Femur (tissue), 1 donor: ENCODE measurements around the gene CYTH3.

Source experiments
- DNase-seq: peaks from one replicate; pipeline ENCODE4 v3.0.0-alpha.2; 2017

Gene CYTH3

DNA sequence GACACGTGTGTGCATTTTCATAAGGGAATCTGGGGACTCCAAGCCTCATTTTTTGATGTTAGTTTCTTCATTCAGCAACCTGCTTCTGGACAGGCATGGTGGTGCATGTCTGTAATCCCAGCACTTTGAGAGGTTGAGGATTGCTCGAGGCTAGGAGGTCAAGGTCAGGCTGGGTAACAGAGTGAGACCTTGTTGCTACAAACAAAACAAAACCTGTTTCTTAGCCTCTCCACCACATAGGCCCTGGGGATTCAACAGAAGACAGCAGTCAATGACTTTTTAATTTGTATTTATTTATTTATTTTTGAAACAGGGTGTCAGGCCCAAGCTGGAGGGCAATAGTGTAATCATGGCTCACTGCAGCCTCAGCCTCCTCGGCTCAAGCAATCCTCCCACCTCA lies 6.9 kb upstream of the CYTH3 start:
- no peak for DNase-seq

DNA sequence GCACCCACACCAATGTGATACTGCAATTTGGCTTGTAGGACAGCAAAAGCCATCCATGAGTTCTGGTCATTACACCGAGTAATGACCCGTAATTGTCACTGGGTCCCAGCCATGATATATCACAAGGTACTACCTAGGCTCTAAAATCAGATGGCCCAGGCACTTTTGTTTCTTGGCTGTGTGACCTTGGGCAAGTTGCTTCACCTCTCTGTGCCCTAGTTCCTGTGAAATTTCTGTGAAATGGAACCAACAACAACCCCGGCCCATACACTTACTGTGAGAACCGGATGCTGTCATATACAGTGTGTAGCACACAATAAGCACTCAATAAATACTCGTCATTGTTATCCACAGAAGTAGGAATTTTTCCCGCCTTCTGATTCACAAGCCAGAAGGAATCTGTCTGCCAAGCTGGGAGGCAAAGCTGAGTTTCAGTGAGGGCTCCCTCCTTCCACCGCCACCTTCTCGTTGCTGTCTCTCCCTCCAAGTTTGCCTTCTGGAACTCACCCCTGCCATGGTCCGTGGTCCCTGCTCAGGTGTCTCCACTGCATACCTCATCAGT lies 6.4 kb upstream of the CYTH3 start:
- DNase-seq, result no peak

DNA sequence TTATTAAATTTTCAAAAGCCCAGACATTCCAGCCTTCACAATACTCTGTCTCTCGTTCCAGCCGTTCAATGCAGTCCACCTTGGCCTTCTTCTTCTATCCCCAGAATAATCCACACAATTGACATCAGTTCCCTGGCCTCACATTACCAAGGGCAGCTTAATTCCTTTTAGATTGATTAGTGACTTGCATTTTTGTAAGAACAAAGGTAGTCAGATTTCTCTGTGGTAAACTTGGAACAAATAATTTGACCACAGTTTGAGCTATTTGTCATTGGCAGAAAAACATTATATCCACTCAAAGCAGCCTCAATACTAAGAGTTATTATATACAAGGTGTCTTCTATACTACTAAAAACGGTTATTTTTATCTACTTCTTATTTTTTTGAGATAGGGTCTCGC lies 5.1 kb upstream of the CYTH3 start:
- no peak for DNase-seq

DNA sequence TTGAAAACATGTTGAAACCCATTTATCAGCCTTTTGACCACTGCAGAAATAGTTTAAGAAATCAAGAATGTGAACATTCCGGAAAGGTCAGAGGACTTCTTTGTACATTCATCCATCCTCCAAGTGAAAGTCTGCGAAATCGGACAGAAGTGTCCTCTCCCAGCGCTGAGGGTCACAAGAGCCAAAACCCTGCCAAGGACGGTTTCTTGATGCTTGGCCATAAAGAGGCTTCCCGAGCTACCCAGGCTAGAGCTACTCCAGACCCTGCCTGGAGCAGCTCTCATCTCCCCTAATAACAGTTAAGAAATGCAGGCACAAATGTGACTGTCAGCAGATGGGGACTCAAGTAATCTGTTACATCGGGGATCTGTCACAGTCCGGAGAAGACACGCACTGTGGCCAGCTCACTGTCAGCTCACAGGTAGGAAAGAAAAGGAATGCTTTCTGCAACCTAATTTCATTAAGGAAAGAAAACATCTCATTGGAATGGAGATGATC lies 4.5 kb upstream of the CYTH3 start:
- DNase-seq, result no peak

DNA sequence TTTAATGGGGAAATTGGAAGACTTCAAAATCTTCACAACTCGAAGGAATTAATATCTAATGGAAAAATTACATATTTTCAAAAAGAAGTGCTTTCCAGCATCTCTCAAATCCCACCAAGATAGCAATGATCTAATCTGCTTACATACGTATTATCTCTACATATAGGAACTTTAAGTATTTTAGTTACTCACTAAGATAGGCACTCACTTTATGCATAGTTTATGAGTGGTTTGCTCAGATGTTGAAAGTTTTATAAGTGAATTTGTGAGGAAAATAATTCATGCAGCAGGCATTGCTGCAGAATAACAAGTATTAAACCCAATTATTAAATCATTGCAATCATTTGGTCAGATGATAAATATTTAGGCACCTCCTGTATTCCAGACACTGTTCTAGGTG lies 2.3 kb upstream of the CYTH3 start:
- DNase-seq, result no peak

DNA sequence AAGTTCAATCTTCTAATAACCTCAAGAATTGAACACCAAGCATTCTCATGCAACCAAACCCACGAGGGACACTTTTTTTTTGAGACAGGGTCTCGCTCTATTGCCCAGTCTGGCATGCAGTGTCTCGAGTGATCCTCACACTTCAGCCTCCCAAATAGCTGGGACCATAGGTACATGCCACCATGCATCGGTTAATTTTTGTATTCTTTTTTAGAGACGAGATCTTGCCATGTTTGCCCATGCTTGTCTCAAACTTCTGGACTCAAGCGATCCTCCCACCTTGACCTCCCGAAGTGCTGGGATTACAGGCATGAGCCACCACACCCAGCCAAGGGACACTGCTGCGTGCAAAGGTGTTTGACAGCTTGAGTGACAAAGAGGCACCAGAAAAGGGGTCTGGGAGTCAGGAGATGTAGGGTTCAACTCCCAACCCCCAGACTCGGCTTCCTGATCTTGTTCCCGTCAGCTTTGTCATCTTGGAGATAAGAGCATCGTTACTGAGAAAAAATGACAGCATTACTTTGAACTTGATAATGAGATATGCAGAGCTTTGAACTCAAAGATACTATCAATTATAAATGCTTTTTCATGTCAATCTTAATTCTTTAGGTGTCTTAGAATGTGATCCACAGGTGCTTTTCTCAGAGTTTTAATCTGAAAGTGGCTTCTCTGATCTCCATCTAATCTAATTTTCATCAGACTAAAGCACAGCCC lies 1.6 kb upstream of the CYTH3 start:
- no peak for DNase-seq

DNA sequence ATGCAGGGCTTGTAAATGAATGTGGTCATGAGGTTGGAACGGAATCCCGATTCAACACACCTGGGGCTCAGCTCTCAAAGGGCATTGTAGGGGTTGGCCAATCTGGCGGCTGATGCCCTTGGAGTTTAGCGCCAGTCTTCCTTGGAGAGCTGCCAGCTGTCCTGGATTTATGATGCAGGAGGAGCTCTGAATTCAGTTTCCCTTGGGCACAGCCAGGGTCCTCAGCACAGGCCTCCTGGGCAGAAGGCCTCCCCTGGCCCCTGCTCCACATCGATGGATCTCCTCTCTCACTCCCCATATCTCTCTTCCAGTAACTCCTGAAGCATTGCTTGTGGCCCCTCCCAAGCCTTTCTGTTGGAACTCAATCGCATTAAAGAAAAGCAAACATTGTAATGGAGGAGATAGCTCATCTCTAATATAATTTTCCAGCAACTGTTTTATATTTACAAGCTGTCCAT lies 985 bp upstream of the CYTH3 start:
- DNase-seq, result no peak

DNA sequence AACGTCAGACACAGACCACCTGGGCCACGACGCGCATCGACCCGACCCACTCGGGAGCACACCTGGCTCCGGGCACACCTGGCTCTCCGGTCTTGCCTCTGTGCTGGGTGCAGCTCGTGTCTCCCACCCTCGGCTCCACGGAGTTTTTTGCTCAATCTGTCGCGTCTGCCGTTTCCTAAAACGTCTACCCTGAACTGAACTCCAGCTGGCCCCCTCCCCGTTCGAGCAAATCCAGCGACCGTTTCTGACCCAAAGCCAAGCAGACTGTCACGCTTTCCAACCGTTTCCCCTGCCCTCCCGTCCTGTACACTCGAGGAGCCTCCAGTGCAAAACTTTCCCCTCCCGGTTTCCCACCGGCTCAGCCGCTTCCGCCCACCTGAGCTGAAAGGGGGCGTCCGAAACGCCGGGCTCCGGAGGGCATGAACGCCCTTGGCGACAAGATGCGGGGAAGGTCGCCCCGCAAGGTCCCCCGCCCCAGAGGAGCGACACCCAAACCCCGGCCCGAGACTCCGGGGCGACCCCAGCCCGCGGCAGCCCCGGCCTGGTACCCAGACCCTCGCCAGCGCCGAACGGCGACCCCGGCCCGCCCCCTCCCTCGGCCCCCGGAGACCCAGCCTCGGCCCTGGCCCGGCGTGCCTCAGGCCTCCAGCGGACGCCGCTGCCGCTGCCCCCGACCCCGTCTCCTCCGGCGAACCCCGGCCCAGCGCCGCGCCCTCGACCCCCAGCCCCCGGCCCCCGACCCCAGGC lies 557 bp downstream of the CYTH3 start:
- peak; percentile 69 for DNase-seq

DNA sequence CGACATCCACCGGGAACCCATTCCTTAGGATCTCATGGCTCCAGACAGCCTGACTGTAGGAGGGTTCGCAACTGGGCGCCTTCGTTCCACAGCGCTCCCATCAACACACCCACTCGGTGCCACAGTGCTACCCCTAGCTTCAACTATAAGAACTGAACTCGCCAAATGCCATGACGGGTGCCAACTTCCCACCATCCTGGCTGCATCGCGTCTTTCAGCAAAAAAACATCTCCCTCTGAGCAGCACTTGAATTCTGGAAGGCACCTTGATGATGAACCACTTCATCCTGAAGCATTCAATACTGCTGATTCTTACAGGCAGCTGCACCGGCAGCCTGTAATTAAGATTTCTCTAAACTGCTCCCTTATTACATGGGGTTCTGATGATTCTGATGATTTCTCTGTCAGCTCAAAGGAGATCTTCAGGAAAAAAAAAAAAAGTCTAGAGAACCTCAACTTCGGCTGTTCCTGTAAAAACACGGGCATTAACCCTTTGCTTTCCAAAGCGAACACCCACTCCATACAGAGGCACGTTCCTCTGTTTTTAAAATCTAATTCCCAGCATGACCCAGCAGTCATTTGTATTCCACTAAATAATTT lies 1.3 kb downstream of the CYTH3 start:
- DNase-seq, result peak; percentile 74

DNA sequence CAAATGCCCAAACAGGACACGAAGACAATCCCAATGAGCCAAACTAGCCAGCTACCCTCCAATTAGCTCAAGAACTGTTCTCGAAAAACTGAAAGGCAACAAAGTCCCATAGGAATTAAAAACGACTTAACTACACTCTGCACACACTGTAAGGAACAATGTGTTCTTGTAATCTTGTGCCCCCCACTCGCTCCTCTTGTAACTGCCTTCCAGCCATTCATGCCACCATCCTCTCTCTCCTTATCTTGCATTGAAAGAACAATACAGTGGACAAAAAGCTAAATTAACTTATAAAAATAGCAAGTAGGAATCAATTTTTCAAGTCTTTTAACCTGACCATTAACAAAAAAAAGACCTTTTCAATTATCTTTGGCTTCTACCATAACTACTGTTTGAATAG lies 2.9 kb downstream of the CYTH3 start:
- no peak for DNase-seq

DNA sequence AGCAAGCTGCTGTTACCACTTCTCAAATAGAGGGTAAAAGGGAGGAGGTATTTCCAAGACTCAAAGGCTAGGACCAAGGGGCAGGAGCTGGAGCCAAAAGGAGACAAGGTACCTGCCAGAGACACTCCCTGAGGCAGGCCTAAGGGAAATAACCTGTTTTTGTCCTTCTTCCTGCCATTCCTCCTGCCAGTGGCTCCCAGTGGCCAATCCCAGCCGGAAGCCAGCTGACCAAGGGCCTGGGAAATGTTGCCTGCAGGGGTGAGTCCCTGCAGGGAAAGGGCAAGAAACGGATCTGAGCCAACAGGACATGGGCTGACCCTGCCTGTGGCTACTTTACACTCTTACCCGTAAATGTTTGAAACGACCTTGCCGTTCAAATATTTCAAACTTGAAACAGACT lies 3.5 kb downstream of the CYTH3 start:
- no peak for DNase-seq

DNA sequence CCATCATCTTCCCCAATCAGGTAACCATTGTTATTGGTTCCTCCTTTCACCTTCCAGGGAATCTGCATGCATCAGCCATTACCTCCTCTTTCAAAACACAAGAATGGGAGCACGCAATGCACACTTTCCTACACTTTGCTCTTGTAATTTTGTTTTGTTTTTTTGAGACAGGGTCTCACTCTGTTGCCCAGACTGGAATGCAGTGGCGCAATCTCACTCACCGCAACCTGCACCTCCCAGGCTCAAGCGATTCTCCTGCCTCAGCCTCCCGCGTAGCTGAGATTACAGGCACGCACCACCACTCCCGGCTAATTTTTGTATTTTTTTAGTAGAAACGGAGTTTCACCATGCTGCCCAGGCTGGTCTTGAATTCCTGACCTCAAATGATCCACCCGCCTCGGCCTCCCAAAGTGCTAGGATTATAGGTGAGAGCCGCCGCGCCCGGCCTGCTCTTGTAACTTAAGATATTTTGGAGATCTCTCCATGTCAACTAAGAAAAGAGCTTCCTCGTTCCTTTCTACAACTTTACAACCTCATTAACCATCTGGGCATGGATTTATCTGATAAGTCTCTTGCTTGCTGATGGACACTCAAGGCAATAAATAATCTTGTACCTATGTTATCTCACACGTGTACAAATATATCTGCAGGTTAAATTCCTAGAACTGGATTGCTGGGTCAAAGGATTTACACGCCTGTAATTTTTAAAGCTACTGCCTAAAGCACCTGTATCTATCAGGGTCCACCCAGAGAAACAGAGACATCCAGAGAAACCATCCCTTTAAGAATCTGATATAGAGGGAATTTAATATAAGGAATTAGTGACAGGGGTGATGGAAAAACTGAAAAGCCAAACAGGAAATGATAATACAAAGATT lies 4.2 kb downstream of the CYTH3 start:
- DNase-seq, result no peak

DNA sequence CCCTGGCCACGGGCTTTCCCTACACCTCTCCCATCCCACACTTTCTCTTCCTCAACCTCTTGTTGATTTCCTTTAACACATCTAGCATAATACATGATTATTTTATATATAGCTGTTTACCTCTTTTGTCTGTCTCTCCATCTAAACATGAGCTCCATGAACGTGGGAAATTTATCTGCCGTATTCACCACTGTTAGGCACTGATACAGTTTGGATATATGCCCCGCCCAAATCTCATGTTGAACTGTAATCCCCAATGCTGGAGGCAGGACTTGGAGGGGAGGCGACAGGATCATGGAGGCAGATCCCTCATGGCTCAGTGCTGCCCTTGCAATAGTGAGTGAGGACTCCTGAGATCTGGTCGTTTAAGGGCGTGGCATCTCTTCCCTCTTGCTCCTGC lies 5.7 kb downstream of the CYTH3 start:
- no peak for DNase-seq

DNA sequence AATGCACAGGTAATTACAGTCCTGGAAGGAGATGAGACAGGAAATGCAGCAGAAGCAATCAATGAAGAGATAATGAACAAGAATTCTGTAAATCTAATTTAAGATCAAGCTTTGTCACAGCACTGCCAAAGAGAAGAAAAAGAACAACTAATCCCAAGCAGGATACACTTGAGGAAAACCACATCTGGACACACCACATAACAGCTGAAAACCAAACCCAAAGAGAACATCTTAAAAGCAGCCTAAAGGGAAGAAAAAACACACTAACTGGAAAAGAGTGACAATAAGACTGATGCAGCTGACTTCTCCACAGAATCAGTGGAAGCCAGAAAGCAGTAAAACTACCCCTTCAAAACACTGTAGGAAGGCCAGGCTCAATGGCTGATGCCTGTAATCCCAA lies 10.2 kb downstream of the CYTH3 start:
- no peak for DNase-seq

DNA sequence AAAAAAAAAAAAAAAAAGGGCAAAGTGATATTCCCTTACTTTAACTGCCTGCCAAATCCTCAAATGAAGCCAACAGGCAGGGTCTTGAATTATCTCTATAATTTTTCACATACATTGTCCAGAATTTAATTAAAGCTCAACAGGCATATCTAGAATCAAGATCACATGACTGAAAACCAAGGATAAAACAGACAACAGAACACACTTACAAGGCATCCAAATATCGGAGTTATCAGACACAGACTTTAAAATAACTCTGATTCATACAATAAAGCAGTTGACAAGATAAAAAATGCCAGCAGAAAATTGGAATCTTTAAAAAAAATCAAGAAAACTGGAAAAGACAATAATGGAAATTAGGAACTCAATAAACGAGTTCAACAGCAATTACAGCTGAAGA lies 10.7 kb downstream of the CYTH3 start:
- DNase-seq, result no peak

DNA sequence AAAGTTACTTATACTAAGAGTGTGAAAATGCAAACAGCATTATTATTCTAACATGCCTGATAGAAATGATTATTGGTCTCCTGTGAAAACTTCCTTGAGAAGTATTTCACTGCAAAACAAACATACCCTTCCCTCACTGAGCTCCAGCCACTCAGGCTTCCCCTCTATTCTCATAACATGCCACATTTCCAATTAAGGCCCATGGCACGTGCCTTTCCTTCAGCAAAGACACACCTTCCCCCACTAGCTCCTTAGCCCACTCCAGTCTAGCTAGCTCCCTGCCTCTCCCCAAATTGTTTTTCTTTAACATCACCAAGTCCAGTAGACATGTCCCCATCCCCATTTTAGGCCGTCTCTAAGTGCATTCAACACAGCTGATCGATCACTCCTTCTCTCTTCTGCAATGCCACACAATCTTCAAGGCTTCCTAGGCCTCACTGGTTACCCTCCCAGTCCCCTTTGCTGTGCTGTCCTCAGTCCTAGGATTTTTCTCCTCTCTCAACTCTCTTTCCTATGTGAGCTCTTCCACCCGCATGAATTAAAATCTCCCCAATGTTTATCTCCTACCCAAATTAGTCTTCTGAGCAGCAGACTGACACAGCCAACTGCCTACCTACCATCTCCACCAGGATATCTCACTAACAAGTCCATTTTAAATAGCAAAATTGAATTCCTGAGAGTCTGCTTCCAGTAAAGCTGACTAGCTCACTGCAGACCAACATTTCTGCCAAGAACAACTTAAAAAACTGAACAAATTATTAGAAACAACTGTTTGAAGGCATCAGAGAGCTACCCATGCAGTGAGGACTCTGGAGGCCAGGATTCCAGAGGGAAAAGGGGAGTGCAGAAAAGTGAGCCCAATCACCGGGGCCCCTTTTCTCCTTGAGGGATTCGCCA lies 11.9 kb downstream of the CYTH3 start:
- peak; percentile 47 for DNase-seq

DNA sequence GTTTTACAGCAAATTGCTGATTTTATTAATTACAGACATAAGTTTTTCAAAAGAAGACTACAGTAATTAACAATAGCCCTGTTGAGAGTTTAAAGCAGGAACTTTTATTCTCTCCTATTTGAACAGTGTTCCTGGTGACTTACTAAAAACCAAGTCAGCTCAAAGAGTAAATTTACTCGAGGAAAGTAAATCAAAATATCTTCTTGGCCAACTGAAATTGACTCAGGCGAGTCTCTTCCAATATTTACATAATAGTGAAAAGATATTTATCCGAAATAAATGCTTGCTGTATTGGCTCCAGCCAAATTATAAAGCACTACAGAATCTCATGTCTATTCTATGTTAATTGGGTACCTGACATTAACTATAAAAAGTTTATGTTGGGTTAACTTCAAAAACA lies 13.2 kb downstream of the CYTH3 start:
- no peak for DNase-seq

DNA sequence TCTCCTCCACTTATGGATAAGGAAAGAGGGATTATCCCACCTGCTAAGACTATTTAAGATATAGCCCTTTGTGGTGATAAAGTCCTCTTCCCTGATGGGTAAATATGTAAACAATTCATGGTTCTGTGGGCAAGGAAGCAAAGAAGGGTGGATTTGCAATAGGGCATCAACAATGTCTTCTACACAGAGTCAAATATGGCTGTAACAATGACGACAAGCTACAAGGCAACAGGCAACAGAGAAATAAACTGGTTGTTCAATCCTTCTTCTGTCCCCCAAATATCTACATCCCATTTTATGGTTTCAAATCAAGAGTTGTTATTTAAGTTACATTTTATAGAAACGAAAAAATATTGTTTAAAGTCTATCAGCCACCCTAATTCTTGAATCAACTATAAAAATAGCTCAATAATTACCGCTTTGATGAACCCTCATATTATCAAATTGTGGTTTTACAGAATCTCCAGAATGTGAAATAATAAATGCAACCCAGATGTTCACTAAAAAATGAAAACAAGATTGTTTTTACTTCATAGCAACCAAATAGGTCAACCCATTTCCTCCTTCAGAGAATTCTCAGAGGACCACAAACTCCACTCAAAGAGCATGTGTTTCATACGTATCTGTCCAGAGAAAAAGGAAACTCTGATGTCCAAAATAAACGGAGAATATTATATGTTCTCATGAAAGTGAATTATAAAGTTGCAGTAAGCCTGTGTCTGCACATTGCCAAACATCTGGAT lies 13.8 kb downstream of the CYTH3 start:
- DNase-seq, result no peak

DNA sequence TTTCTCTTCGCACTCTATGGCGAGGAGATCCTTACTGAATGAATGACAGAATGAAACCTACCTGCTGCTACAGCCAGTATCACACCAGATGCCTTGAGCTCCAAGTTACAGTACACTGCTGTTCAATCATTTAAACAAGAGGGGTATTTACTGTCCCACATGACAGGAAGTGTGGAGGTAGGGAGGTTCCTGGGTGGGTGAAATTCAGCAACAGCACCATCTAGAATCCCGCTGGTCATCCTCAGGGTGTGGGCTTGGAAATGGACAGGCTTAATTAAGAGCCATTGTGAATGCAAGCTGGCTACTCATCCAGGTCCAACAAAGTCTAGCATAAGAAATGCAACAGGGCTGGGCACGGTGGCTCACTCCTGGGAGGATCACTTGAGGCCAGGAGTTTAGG lies 14.7 kb downstream of the CYTH3 start:
- no peak for DNase-seq

DNA sequence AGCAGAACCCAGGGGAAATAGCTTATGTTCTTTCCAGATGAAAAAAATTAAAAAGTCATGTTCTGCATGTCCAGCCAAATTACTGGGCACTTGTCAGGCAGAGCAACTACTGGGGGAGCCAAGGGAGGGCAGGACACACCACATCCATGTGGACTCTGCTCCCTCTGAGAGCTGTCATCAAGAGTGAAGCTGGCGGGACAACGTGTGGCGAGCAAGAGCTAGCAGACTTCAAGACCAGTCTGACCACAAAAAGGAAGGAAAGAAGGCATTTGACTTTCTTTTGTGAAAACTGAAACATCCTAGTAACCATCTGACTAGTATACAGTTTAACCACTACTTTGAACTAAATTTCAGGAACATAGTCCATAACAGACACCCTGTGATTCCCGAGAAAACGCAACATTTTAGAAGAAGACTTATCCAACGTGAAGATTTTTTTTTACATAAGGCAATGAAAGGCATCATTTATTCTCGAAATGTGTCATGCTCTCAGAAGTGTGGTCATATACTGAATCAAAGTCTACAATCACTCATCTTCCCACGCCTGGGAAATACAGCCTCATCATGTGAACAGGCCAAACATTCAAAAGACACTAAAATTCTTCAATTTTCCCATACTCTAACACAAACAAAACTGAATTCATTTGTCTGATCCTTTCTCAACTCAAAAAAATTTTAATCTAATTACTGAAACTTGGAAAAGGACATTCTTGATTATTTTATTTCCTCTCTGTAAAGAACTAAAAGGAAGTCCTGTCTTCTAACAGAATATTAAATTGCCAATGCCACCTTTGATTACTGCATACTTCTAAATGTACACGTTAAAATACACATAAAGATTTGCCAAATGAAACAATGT lies 15.5 kb downstream of the CYTH3 start:
- DNase-seq, result peak; percentile 82
